ENCODE data around the gene C2CD2L. TPM values are rescaled to one million over a fixed set of nuclear protein-coding genes. Genes with fewer than 3 reads are reported as not detected.
A peak's percentile ranks its signal among the peaks of the same experiment; 100 is the strongest.

The C2CD2L gene
- total and polyA plus RNA-seq, 2 of the 4 experiments (the other 2 are of a cell fraction): 2.2 to 8.7 TPM

GRCh38 chr11:119152043-119152442 lies 44.9 kb downstream of the C2CD2L start:
- H2AK9ac ChIP-seq (replicated peaks; ENCODE audit: low read depth, low read length, poor library complexity): peak overlapping the region; percentile 66
- H4K91ac ChIP-seq (ENCODE audit: insufficient read depth, low read depth, low read length): no peak overlapping the region
- in situ Hi-C loops (cut with MboI; ENCODE audit: low sequenced_read_pairs) (no loop called here), intact Hi-C loops (cut with micrococcal nuclease) (no loop called here), dilution Hi-C loops (cut with HindIII; ENCODE audit: low sequenced_read_pairs, unreplicated experiment) (no loop called here)
- BruUV-seq (replicated peaks): no TSS peak
- no peak overlapping the region for H3K23ac ChIP-seq (ENCODE audit: low read depth, low read length)
- no peak overlapping the region for H3K56ac ChIP-seq (ENCODE audit: extremely low read depth, insufficient read depth, low read length)
- H3K4me2 ChIP-seq (ENCODE audit: low read depth, low read length): no peak overlapping the region
- H3K27ac ChIP-seq (ENCODE audit: insufficient read depth, low read length): no peak overlapping the region
- no peak overlapping the region for H4K8ac ChIP-seq (ENCODE audit: low read depth in 2 of 2, low read length in 2 of 2)
- H3K14ac ChIP-seq (replicated peaks; ENCODE audit: low read depth, low read length): no peak overlapping the region
- no peaks in the 10 kb centered on the region for H4K20me1 ChIP-seq (ENCODE audit: insufficient read depth, low read length)
- no peaks in the 10 kb centered on the region for H3K79me1 ChIP-seq (ENCODE audit: low read depth in 1 of 2, low read length in 2 of 2)
- no peaks in the 10 kb centered on the region for H3K36me3 ChIP-seq (ENCODE audit: control insufficient read depth, insufficient read depth, low read length)
- POLR2A ChIA-PET (ENCODE audit: unreplicated experiment): no interaction called here
- DNase-seq (no peak), ATAC-seq (ENCODE audit: low read depth) (no peak)
- no peak overlapping the region for H3K9ac ChIP-seq (ENCODE audit: low read depth, low read length)
- H2BK20ac ChIP-seq (ENCODE audit: low read depth, low read length): no peak overlapping the region
- no peak overlapping the region for H3K4me3 ChIP-seq (ENCODE audit: insufficient read depth, low read depth, low read length)
- no peak overlapping the region for H2AK5ac ChIP-seq (ENCODE audit: low read depth, low read length)
- H3K9me1 ChIP-seq (ENCODE audit: insufficient read depth, low read length): no peaks in the 10 kb centered on the region; the same call in 1 of the 2 replicates
- H4K5ac ChIP-seq (ENCODE audit: low read depth, low read length): no peak overlapping the region
- no peak overlapping the region for H2BK120ac ChIP-seq (ENCODE audit: low read depth, low read length)
- H3K4ac ChIP-seq (ENCODE audit: low read depth, low read length): no peak overlapping the region
- CTCF ChIA-PET: interaction anchor here (0.5 kb wide), 1 partner anchor 280 kb away, joined by 3 read pairs; no protein-coding TSS in a partner anchor
- 92% methylated on average over 3 of the region's 9 CpGs; no CpG with 5 or more reads in 1 of the 2 experiments for WGBS, 2 experiments (ENCODE audit: extremely low coverage in 2 of 2, insufficient read length in 1 of 2)
- H2BK5ac ChIP-seq (ENCODE audit: low read depth, low read length, poor library complexity, severe bottlenecking): no peak overlapping the region
- H2BK15ac ChIP-seq (ENCODE audit: low read depth, low read length): no peak overlapping the region
- peaks cover 54% of the 10 kb centered on the region for H3K27me3 ChIP-seq (ENCODE audit: control insufficient read depth, insufficient read depth, low read length)
- no peaks in the 10 kb centered on the region for H3K9me3 ChIP-seq (ENCODE audit: control insufficient read depth, insufficient read depth, low read length)
- H3K4me1 ChIP-seq (ENCODE audit: control insufficient read depth, insufficient read depth, low read length): 0 out of 2 replicates have a peak, but pooled peaks cover 2% of the 10 kb centered on the region
- peak overlapping the region; percentile 26 for H2AFZ ChIP-seq (replicated peaks; ENCODE audit: low read length, poor library complexity)
- TF ChIP-seq RCOR1 (IDR thresholded peaks at IDR 0.05; ENCODE audit: insufficient replicate concordance, low read length) (no peak), CHD1 (IDR thresholded peaks at IDR 0.05; ENCODE audit: low read depth, low read length) (no peak), MXI1 (IDR thresholded peaks at IDR 0.05; ENCODE audit: borderline replicate concordance, low read depth, low read length) (no peak), ELK1 (IDR thresholded peaks at IDR 0.05; ENCODE audit: borderline replicate concordance, low read depth, low read length) (no peak), SMC3 (IDR thresholded peaks at IDR 0.05; ENCODE audit: low read depth, low read length) (no peak), MAFK (IDR thresholded peaks at IDR 0.05; ENCODE audit: low read depth, low read length) (no peak), CTCF (conservative IDR thresholded peaks at IDR 0.05; ENCODE audit: low read depth, low read length) (no peak), FOS (IDR thresholded peaks at IDR 0.05; ENCODE audit: low read depth, low read length) (no peak)
- H3K18ac ChIP-seq (ENCODE audit: low read depth, low read length): no peak overlapping the region
